NCI-H1436 treated with DMSO at 0.1 percent for 48 hours (cell line): Measurements from ENCODE around the gene TMEM178A.
"Not testable (repeated sequence)": the region's sequence is repeated elsewhere in the genome, so short reads cannot be mapped to it uniquely, and the experiment has no call there.

Source experiments
- DNase-seq: peaks from one replicate; lab custom pipeline; 2025; lab: John Stamatoyannopoulos, UW

The TMEM178A gene

DNA sequence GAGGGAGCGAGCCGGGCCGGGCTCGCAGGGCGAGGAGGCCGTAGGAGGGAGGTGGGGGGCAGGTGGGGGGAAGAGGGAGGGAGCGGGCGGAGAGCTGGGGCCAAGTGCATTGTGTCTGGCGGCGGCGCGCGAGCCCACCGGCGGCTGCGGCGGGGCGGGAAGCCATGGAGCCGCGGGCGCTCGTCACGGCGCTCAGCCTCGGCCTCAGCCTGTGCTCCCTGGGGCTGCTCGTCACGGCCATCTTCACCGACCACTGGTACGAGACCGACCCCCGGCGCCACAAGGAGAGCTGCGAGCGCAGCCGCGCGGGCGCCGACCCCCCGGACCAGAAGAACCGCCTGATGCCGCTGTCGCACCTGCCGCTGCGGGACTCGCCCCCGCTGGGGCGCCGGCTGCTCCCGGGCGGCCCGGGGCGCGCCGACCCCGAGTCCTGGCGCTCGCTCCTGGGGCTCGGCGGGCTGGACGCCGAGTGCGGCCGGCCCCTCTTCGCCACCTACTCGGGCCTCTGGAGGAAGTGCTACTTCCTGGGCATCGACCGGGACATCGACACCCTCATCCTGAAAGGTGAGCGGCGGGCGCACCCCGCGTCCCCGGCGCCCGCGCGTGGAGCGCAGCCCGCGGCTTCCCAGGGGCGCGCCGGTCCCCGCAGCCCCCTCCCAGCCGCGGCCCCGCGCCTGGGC lies at the start of gene TMEM178A:
TSS of gene TMEM178A (plus strand) at position 107 of the 680 bp plus-strand sequence. CDS start at position 165, 58 bp downstream.
- no peak for DNase-seq

- no peak for DNase-seq
These were observed 47.5 kb upstream of the TMEM178A start for GRCh38 chr2:39618236-39618635.

- DNase-seq, result no peak
These were observed 47.0 kb upstream of the TMEM178A start for GRCh38 chr2:39618736-39619135.

- DNase-seq, result no peak
These were observed 45.6 kb upstream of the TMEM178A start for GRCh38 chr2:39620067-39620466.

- DNase-seq, result no peak
These were observed 44.1 kb upstream of the TMEM178A start for GRCh38 chr2:39621596-39621995.

DNA sequence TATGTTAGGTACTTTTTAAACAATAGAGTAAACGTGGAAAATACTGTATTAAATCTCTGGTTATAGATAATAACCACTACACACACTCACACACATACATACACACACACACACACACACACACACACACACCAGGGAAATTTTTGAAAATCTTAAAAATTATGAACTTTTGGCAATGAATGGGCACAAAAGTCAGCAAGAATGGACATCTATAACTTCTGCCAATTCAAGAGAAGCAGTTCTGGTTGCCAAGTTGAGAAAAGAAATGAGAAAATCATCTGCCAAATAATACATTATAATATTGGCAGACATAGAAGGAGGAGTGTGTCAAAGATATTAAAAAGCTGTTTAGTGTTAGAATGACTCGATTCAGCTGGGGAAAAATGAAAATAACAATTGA lies 42.9 kb upstream of the TMEM178A start:
- no peak for DNase-seq

DNA sequence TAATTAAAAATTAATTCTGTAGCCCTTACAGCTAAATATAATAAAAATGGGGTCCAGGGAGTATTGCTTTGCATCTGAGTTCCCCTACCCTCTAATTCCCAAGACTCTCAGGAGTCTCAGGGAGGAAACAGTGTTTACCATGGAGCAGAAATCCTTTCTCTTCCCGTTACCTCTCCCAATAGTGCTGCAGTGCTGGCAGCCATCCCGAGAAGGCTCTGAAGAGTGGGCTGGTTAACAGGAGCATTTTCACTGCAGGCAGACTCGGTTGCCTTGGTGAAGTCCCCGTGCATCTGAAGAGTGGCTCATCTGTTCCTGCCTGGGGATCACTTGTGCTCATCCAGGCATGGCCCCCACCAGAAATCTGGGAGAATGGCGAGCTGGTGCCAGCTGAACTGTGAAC lies 41.8 kb upstream of the TMEM178A start:
- DNase-seq, result no peak

DNA sequence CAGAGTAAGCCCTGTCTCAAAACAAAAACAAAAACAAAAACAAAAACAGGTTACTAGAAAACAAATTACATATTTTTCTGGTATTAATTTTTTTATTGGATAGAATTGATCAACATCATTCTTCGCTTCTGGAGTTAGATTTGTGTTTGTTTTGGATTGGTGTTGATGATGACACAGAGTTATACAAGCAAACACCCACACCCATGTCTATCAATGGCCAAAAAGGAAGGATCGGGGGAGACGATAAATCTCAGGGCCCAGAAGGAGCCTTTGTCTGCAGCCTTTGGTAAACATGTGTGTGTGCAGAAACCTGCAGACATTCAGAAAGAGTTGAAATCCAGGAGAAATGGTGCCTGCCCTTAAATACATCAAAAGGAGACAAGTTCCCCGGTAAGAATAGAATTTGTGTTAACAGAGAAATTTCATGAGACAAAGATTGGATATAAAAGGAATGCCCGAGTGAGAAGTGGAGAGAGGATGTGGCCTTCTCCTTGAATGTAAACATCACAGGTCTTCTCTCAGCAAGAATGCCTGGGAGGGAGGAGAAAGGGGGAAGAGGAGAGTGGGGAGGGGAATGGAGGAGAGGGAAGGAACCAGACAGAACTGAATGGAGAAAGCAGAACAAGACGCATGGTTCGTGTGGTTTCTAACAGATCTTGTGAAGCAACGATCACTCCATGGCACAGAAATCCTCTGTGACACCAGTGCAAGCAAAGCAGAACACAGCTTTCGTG lies 40.4 kb upstream of the TMEM178A start:
- no peak for DNase-seq

DNA sequence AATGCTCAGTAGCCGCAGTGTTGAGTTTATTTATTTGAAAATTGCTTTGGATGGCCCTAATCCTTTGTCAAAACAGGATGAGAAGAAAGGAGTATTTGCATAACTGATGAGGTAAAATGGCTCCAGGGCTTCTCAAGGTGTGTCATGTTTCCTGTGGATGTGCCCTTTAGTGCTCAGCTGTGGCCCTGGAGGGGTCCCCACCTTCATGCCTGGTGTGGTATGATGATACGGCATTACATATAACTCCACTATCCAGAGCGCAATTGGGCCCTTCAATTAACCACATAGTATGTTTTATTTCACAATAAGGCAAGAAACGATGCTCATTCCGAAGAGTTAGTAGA lies 39.8 kb upstream of the TMEM178A start:
- DNase-seq, result no peak

DNA sequence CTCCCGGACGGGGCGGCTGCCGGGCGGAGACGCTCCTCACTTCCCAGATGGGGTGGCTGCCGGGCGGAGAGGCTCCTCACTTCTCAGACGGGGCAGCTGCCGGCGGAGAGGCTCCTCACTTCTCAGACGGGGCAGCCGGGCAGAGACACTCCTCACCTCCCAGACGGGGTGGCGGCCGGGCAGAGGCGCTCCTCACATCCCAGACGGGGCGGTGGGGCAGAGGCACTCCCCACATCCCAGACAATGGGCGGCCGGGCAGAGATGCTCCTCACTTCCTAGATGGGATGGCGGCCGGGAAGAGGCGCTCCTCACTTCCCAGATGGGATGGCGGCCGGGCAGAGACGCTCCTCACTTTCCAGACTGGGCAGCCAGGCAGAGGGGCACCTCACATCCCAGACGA lies 37.4 kb upstream of the TMEM178A start:
- not testable (repeated sequence) for DNase-seq

DNA sequence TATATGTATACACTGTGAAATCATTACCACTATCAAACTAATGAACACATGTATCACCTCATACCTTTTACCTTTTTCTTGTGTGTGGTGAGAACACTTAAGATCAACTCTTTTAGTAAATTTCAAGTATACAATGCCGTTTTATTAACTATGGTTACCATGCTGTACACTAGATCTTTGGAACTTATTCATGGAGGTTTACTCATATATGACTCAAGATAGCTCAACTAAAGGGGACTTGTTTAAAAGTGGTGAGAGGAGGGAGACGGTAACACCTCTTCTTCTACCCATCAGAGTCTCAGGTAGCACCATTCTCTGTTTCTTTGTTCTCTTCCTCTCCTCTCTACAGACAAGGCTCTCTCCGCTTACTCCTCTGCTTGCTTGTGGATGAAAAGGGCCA lies 36.1 kb upstream of the TMEM178A start:
- no peak for DNase-seq

DNA sequence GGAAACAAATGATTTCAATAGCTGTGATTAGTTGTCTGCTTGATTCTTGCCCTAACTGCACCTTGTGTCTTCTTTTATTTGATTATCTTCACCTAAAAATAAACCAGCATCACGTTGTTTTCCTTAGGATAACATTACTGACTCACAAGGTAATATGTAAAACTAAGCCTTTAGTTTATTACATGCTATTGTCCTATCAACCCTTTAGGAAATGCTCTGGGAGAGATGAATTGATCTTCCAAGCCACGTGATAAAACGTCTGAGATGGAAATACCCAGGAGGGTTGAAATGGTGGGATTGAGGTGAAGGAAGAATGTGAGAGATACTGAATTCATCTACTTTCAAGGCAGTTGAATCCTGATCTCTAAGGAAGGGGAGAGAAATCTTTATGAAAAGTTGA lies 34.5 kb upstream of the TMEM178A start:
- no peak for DNase-seq

- DNase-seq, result no peak
These were observed 34.0 kb upstream of the TMEM178A start for GRCh38 chr2:39631718-39632117.

- no peak for DNase-seq
These were observed 32.8 kb upstream of the TMEM178A start for GRCh38 chr2:39632876-39633275.

- no peak for DNase-seq
These were observed 29.4 kb upstream of the TMEM178A start for GRCh38 chr2:39636306-39636705.

DNA sequence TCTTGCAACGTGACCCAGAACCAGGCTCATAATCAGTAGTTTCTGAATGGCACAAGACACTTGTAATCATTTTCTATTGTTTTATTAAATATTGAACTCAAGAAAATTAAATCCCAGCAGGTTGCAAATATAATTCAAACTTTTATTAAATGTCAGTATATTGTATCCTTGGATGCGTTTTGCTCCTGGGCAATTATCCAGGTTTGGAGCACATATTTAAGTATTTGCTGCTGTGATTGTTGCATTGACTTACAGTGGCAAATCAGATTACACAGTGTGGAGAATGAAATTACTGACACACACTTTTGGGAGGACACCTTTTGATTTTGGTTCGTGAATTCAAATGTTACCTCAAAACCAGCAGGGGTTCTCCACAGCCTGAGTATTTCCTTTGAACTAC lies 27.1 kb upstream of the TMEM178A start:
- DNase-seq, result no peak

GRCh38 chr2:39640107-39640506 lies 25.6 kb upstream of the TMEM178A start:
- DNase-seq, result no peak

GRCh38 chr2:39640681-39641080 lies 25.0 kb upstream of the TMEM178A start:
- no peak for DNase-seq

- no peak for DNase-seq
These were observed 24.1 kb upstream of the TMEM178A start for GRCh38 chr2:39641635-39642034.

DNA sequence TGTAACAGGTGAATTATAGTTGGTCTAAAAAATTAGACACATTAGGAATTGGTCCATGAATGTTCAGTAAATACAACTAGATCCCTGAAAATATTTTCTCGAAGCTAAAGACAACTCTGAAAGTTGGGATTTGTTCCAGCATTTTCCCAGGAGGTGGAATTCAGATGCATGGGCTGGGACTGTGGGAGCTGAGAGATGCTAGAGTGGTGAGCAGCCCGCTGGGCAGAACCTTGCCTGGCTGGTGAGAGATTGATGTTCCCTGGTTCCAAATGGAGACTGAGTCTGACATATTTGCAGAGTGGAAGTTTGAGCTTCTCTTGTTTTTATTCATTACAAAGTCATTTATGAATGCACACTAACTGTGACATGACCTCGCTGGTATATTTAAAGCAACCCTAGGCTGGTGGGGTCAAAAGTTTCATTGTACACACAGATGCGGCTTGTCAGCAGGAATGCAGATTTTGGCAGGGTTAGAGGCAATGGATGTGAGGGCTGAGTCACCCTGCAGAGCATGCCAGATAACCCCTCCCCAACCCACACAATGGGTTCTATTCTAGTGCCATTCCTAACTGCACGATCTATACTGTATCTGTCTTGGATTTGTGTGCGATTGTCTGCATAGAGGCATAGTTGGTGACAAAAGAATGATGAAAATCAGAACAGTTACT lies 23.5 kb upstream of the TMEM178A start:
- DNase-seq, result no peak

DNA sequence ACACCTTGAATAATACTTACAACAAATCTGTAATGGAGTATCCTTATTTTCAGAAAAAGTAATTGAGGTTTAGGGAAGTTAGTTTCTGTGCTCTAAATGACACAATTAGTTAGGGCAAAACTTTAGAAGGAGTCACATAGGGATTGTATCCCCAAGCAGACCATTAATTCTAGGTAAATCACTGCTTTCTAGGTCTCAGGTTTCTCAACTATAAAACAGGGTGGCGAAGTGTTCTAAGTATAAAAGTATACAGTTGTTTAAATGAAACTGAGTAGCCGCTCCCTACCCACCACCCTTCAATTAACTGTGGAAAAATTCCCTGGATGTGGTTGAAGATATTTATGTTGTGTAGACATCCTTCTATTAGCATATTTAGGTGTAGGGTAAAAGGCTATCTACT lies 19.9 kb upstream of the TMEM178A start:
- no peak for DNase-seq

DNA sequence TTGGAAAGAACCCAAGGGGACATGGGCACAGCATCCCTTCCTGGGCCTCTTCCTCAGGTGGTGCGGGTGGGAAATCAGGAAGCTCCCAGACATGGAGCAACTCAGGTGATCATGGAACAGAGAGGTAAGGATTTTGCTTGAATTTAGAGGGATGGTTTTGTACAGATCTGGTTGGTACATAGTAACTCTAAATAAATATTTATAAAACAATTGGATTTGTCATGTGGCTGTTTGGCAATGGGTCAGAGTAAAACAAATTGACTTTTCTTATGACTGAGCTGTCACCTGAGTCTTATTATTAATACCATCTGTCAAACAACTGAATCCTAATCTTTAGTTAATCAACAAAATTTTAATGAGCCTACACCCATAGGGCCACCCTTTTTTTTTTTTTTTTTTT lies 19.4 kb upstream of the TMEM178A start:
- no peak for DNase-seq

DNA sequence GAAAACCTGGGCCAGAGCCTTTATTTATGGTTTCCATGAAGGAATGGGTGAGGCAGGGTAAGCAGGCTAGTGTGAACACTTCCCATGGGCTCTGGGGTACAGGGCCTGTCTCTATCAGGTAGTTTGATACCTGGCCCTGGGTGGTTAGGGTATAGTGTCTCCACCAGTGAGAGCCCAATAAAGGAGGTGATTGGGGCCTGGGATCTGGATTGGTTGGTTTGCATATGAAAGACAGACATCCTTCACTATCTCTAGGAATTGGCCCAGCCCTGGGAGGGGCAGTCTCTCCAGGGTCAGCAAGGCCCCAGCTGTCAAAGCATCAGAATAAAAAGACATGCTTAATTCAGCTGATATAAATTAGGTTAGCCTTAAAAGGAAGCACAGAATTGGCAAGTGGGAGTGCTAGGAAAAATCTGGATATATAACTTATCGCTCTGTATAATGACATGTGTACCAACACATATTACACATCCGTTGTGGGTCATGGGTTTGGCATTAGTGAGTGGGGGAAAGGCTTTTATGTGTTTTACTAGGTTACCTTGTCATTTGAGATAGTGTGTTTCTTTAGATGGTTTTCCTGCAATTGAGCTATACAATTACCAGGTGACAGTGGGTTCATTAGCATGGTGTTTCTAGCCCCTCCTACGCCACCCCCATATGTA lies 18.5 kb upstream of the TMEM178A start:
- no peak for DNase-seq
